SK-N-SH treated with all-trans-retinoic acid at 6 μM for 48 hours (cell line): ENCODE results near the gene ARHGEF10L.
"Not testable (repeated sequence)": the region's sequence is repeated elsewhere in the genome, so short reads cannot be mapped to it uniquely, and the experiment has no call there.

ENCODE experiments used
- ATAC-seq: fragments of 200-7000 bp; cut with Tn5 transposase; 3 replicates; pipeline ENCODE4 v1.9.1; 2020; ENCODE audit warnings: mild to moderate bottlenecking, moderate library complexity
- CSDC2 ChIP-seq: fragments of 250-450 bp; sonication (Bioruptor Pico); IDR thresholded peaks from 2 replicates; pipeline ENCODE4 v1.5.0; 2020; ENCODE audit warnings: mild to moderate bottlenecking, moderate library complexity
- ESRRG ChIP-seq: fragments of 250-450 bp; sonication (Bioruptor Pico); IDR thresholded peaks from 2 replicates; pipeline ENCODE4 v1.6.1; 2021; ENCODE audit warnings: mild to moderate bottlenecking
- ISL1 ChIP-seq: fragments of 250-450 bp; sonication (Bioruptor Pico); IDR thresholded peaks from 2 replicates; pipeline ENCODE4 v2.1.2; 2022; ENCODE audit warnings: mild to moderate bottlenecking, moderate library complexity
- OSR1 ChIP-seq: fragments of 250-450 bp; sonication (Bioruptor Pico); IDR thresholded peaks from 2 replicates; pipeline ENCODE4 v1.8.0; 2022; ENCODE audit warnings: moderate library complexity, mild to moderate bottlenecking, inconsistent platforms
- TCF4 ChIP-seq: fragments of 250-450 bp; sonication (Bioruptor Pico); IDR thresholded peaks from 2 replicates; pipeline ENCODE4 v1.8.0; 2021; ENCODE audit warnings: mild to moderate bottlenecking, moderate library complexity, borderline replicate concordance
- ZFP3 ChIP-seq: fragments of 250-450 bp; sonication (Bioruptor Pico); IDR thresholded peaks from 2 replicates; pipeline ENCODE4 v1.5.0; 2020; ENCODE audit warnings: mild to moderate bottlenecking, moderate library complexity
- ZFP30 ChIP-seq: fragments of 450-650 bp; formaldehyde crosslinking; IDR thresholded peaks from 2 replicates; pipeline ENCODE4 v1.5.0; 2022; ENCODE audit warnings: mild to moderate bottlenecking, moderate library complexity
- ZNF565 ChIP-seq: fragments of 450-650 bp; formaldehyde crosslinking; conservative IDR thresholded peaks from 2 replicates; pipeline ENCODE4 v1.5.0; 2020; ENCODE audit warnings: low read depth, mild to moderate bottlenecking, moderate library complexity
- ZNF70 ChIP-seq: fragments of 450-650 bp; formaldehyde crosslinking; IDR thresholded peaks from 2 replicates; pipeline ENCODE4 v1.5.0; 2020; ENCODE audit warnings: mild to moderate bottlenecking, moderate library complexity
- ZNF8 ChIP-seq: fragments of 450-650 bp; formaldehyde crosslinking; IDR thresholded peaks from 2 replicates; pipeline ENCODE4 v1.5.0; 2020; ENCODE audit warnings: mild to moderate bottlenecking, moderate library complexity
- TF ChIP-seq, protein P1 (sequence below): fragments of 250-450 bp; sonication (Bioruptor Pico); IDR thresholded peaks from 2 replicates; pipeline ENCODE4 v1.8.0; 2020; ENCODE audit warnings: mild to moderate bottlenecking, moderate library complexity, borderline replicate concordance
- TF ChIP-seq, protein P2 (sequence below): fragments of 250-450 bp; sonication (Bioruptor Pico); IDR thresholded peaks from 2 replicates; pipeline ENCODE4 v1.5.1; 2021; ENCODE audit warnings: mild to moderate bottlenecking, moderate library complexity
- TF ChIP-seq, protein P3 (sequence below): fragments of 250-450 bp; sonication (Bioruptor Pico); IDR thresholded peaks from 2 replicates; pipeline ENCODE4 v1.5.0; 2020; ENCODE audit warnings: mild to moderate bottlenecking, moderate library complexity
- TF ChIP-seq, protein P4 (sequence below): fragments of 250-450 bp; sonication (Bioruptor Pico); IDR thresholded peaks from 2 replicates; pipeline ENCODE4 v1.8.0; 2021; ENCODE audit warnings: low read depth, mild to moderate bottlenecking, moderate library complexity, borderline replicate concordance

ARHGEF10L gene

DNA sequence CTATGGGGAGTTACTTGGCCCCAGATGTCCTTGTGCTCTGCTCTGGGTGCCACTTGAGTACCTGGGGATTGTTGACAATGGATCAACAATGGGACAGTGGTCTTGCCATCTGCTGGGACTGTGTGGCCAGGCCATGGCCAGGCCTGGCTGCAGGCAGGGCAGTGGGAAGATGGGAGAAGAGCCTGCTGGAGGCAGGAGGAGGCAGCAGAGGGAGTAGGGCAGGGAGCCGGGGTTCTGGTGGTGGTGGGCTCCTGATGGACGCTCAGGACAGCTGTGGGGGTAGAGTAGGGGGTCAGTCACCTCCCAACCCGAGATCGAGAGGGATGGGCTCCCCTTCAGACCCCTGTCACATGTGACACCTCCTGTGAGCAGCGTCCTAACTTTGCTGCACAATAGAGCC lies 81.0 kb downstream of the ARHGEF10L start:
- ATAC-seq, result no peak
- TF ChIP-seq ISL1 (CRISPR knock-in tag) (no peak), ZNF8 (CRISPR knock-in tag) (no peak)
- TF ChIP-seq, protein P1, sequence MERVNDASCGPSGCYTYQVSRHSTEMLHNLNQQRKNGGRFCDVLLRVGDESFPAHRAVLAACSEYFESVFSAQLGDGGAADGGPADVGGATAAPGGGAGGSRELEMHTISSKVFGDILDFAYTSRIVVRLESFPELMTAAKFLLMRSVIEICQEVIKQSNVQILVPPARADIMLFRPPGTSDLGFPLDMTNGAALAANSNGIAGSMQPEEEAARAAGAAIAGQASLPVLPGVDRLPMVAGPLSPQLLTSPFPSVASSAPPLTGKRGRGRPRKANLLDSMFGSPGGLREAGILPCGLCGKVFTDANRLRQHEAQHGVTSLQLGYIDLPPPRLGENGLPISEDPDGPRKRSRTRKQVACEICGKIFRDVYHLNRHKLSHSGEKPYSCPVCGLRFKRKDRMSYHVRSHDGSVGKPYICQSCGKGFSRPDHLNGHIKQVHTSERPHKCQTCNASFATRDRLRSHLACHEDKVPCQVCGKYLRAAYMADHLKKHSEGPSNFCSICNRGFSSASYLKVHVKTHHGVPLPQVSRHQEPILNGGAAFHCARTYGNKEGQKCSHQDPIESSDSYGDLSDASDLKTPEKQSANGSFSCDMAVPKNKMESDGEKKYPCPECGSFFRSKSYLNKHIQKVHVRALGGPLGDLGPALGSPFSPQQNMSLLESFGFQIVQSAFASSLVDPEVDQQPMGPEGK (CRISPR knock-in tag), result no peak

DNA sequence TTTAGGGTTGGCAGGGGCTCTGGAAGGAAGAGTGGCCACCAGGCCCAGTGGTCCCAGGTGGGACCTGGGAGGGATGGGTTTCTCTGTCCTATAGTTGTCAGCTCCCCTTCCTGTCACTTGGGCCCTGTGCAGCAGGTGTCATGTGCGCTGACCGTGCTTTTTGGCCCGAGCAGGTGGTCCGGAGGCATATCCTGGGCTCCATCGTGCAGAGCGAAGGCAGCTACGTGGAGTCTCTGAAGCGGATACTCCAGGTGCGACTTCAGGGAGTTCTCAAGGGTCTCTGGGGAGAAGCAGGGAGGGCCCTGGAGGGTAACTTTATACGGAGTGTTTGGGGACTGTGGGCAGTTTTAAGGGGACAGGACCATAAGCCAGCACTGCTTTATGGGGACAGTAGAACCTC lies 82.2 kb downstream of the ARHGEF10L start:
- ATAC-seq, result no peak
- TF ChIP-seq CSDC2 (CRISPR knock-in tag), result no peak
- TF ChIP-seq, protein P2, sequence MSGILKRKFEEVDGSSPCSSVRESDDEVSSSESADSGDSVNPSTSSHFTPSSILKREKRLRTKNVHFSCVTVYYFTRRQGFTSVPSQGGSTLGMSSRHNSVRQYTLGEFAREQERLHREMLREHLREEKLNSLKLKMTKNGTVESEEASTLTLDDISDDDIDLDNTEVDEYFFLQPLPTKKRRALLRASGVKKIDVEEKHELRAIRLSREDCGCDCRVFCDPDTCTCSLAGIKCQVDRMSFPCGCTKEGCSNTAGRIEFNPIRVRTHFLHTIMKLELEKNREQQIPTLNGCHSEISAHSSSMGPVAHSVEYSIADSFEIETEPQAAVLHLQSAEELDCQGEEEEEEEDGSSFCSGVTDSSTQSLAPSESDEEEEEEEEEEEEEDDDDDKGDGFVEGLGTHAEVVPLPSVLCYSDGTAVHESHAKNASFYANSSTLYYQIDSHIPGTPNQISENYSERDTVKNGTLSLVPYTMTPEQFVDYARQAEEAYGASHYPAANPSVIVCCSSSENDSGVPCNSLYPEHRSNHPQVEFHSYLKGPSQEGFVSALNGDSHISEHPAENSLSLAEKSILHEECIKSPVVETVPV (CRISPR knock-in tag), result no peak

DNA sequence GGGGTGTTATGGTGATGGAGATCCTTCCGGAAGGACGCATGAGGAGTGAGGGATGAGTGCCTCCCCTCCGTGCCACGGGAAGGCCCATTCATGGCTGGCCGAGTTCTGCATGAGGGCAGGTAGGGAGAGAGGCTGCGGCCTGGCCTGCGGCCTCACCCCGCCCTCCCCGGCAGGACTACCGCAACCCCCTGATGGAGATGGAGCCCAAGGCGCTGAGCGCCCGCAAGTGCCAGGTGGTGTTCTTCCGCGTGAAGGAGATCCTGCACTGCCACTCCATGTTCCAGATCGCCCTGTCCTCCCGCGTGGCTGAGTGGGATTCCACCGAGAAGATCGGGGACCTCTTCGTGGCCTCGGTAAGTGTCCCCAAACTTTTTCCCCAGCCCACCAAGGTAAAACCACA lies 83.3 kb downstream of the ARHGEF10L start:
- no peak for TF ChIP-seq ZNF70 (CRISPR knock-in tag)
- no peak for TF ChIP-seq TCF4 (CRISPR knock-in tag)
- TF ChIP-seq, protein P3, sequence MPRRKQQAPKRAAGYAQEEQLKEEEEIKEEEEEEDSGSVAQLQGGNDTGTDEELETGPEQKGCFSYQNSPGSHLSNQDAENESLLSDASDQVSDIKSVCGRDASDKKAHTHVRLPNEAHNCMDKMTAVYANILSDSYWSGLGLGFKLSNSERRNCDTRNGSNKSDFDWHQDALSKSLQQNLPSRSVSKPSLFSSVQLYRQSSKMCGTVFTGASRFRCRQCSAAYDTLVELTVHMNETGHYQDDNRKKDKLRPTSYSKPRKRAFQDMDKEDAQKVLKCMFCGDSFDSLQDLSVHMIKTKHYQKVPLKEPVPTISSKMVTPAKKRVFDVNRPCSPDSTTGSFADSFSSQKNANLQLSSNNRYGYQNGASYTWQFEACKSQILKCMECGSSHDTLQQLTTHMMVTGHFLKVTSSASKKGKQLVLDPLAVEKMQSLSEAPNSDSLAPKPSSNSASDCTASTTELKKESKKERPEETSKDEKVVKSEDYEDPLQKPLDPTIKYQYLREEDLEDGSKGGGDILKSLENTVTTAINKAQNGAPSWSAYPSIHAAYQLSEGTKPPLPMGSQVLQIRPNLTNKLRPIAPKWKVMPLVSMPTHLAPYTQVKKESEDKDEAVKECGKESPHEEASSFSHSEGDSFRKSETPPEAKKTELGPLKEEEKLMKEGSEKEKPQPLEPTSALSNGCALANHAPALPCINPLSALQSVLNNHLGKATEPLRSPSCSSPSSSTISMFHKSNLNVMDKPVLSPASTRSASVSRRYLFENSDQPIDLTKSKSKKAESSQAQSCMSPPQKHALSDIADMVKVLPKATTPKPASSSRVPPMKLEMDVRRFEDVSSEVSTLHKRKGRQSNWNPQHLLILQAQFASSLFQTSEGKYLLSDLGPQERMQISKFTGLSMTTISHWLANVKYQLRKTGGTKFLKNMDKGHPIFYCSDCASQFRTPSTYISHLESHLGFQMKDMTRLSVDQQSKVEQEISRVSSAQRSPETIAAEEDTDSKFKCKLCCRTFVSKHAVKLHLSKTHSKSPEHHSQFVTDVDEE (CRISPR knock-in tag), result no peak
- TF ChIP-seq ZNF565 (CRISPR knock-in tag), result no peak

DNA sequence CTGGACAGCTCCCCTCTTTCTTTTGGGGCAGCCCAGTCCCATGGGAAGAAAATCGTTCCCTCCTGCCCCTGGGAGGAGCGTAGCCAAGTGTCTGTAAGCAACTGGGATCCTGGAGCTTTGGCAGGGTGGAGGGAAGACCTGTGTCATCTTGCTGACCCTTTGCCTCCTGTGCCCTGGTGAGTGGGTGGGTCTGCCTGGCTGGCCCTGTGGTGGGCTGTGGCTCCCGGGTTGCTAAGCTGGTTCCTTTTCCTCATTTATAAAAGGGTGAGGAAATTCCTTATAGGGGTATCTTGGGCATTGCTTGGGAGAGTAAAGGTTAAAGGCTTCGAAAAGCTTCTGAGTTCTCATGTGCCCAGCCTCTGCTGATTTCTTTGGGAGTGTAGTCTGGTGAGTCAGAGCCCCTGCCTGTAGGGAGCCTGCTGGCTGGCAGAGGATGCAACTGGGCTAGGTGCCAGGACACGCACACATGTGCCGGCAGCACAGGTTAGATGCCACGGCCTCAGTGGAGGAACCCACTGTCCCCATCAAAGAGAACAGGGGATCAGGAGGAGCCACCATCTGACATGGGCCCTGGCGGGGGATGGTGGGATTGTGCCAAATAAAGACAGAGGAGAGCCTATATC lies 85.2 kb downstream of the ARHGEF10L start:
- ATAC-seq, result peak; percentile 85

More for the DNA sequence above, 83.3 kb downstream of the ARHGEF10L start:
- ATAC-seq, result no peak

DNA sequence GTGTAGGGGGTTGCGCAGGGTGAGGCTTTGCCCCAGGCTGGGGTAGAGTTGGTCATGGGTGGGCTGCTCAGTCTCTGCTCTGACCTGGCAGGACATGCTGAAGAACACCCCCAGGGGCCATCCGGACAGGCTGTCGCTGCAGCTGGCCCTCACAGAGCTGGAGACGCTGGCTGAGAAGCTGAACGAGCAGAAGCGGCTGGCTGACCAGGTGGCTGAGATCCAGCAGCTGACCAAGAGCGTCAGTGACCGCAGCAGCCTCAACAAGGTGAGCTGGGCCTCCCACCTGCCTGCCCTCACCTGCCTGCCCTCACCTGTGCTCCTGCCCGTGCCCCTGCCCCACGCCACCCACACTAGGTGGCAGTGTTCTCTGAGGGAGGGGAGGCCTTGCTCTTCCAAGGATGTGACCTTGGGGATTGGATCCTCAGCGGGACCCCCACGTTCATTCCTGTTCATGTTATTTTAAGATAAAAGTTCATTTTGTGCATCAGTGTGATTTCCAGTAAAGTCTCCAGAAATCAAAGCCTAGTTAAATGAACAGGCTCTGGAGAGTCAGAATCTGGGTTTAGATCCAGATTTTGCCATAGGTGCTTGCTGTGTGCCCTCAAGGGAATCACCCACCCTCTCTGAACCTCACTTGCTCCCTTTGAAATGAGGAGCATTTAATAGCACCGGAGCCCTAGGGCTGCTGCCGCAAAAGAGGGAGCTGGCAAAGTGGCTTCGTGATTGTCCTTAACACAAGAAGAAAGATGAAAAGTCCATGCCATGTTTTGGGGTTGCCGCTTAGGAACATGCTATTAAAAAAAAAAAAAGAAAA lies 87.9 kb downstream of the ARHGEF10L start:
- TF ChIP-seq OSR1 (CRISPR knock-in tag), result no peak
- TF ChIP-seq, protein P4, sequence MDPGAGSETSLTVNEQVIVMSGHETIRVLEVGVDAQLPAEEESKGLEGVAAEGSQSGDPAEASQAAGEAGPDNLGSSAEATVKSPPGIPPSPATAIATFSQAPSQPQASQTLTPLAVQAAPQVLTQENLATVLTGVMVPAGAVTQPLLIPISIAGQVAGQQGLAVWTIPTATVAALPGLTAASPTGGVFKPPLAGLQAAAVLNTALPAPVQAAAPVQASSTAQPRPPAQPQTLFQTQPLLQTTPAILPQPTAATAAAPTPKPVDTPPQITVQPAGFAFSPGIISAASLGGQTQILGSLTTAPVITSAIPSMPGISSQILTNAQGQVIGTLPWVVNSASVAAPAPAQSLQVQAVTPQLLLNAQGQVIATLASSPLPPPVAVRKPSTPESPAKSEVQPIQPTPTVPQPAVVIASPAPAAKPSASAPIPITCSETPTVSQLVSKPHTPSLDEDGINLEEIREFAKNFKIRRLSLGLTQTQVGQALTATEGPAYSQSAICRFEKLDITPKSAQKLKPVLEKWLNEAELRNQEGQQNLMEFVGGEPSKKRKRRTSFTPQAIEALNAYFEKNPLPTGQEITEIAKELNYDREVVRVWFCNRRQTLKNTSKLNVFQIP, result no peak
- no peak for TF ChIP-seq CSDC2 (CRISPR knock-in tag)
- no peak for TF ChIP-seq ESRRG (CRISPR knock-in tag)
- TF ChIP-seq, protein P1 (CRISPR knock-in tag), result no peak
- TF ChIP-seq ZFP3 (CRISPR knock-in tag), result no peak
- TF ChIP-seq, all 23 proteins: peak for 0
- ATAC-seq, result no peak

More for the DNA sequence above, 85.2 kb downstream of the ARHGEF10L start:
- TF ChIP-seq ZFP30, result no peak
- no peak for TF ChIP-seq ESRRG (CRISPR knock-in tag)
- no peak for TF ChIP-seq CSDC2 (CRISPR knock-in tag)
- TF ChIP-seq ZNF8 (CRISPR knock-in tag), result no peak
- TF ChIP-seq, all 23 proteins: peak for 0

DNA sequence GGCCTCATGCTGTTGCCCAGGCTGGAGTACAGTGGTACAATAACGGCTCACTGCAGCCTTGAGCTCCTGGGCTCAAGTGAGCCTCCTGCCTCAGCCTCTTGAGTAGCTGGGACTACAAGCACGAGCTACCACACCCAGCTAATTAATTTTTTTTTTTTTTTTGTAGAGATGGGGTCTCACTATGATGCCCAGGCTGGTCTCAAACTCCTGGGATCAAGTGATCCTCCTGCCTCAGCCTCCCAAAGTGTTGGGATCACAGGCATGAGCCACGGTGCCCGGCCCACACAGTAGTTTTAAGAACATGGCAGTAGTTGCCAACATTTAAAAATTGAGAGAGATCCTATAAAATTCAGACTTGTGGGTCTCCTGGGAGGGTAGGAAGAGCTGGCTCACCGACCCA lies 89.5 kb downstream of the ARHGEF10L start:
- ATAC-seq, result not testable (repeated sequence)
